Activated naive CD4-positive, alpha-beta T cell treated with anti-CD3 and anti-CD28 coated beads for 36 hours (primary cell): ENCODE data around the gene IFRD2. TPM values are rescaled to one million over a fixed set of nuclear protein-coding genes. Genes with fewer than 3 reads are reported as not detected.
"Not testable (repeated sequence)": the region's sequence is repeated elsewhere in the genome, so short reads cannot be mapped to it uniquely, and the experiment has no call there.

Experiments
- CTCF ChIA-PET: fragments of 350-600 bp; sonication (Branson Sonifier 250); formaldehyde crosslinking; loops from one replicate; lab custom pipeline; 2021; ENCODE audit warnings: antibody characterized with exemption; lab: Charles Lee
- DNase-seq: peaks from one replicate; pipeline ENCODE4 v3.0.0-alpha.2; 2020
- H3K27ac Mint-ChIP-seq: one replicate; pipeline ENCODE4 v1.8.0; 2021; ENCODE audit warnings: mild to moderate bottlenecking, mixed read lengths
- H3K27me3 Mint-ChIP-seq: one replicate; pipeline ENCODE4 v1.8.0; 2021; ENCODE audit warnings: low read depth, mixed read lengths
- H3K36me3 Mint-ChIP-seq: one replicate; pipeline ENCODE4 v1.8.0; 2021; ENCODE audit warnings: low read depth, mixed read lengths
- H3K4me1 Mint-ChIP-seq: one replicate; pipeline ENCODE4 v1.8.0; 2021; ENCODE audit warnings: low read depth, mixed read lengths
- H3K4me3 Mint-ChIP-seq: one replicate; pipeline ENCODE4 v1.8.0; 2021; ENCODE audit warnings: mild to moderate bottlenecking, moderate library complexity, mixed read lengths
- H3K9me3 Mint-ChIP-seq: one replicate; pipeline ENCODE4 v1.8.0; 2021; ENCODE audit warnings: mixed read lengths
- intact Hi-C: fragments of 100-400 bp; cut with micrococcal nuclease; formaldehyde crosslinking; loops from one replicate; pipeline ENCODE4 v1.15.1; 2023
- total RNA-seq, 2 experiments: library from RNA; stranded (reverse); gene quantifications; one replicate each; pipeline ENCODE4 v1.2.3, GENCODE V29; 2021

IFRD2 gene
- total RNA-seq, 2 experiments from 2014 or later, result 117 to 125 TPM

DNA sequence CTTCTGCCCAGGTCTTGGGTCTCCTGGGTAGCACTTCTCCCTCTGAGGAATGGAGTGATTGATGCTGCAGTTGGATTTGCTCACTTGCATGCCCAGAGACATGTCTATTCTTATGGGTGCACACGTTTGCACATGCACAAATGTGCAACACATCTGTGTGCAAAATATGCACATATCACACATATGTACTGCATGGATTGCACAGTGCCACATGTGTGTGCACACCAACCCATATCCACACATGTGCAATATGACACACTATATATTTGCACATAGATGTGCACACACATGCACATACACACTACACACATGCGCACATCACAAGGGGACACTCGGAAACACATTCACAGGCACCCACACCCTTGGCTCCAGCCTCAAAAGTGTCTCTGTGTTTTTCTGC, 24.0 kb downstream of the IFRD2 start:
- no peaks in the 10 kb centered on the region for H3K9me3 Mint-ChIP-seq
- H3K27ac Mint-ChIP-seq, result no peak overlapping the region
- intact Hi-C loops, result no loop called here
- CTCF ChIA-PET, result interaction anchor here (0.7 to 0.9 kb wide), 2 partner anchors 9 to 12 kb away, joined by 3 read pairs; no protein-coding TSS in a partner anchor
- no peak for DNase-seq
- H3K36me3 Mint-ChIP-seq, result no peaks in the 10 kb centered on the region
- no peak overlapping the region for H3K4me3 Mint-ChIP-seq
- H3K4me1 Mint-ChIP-seq, result peaks cover 8% of the 10 kb centered on the region
- H3K27me3 Mint-ChIP-seq, result peaks cover 14% of the 10 kb centered on the region

DNA sequence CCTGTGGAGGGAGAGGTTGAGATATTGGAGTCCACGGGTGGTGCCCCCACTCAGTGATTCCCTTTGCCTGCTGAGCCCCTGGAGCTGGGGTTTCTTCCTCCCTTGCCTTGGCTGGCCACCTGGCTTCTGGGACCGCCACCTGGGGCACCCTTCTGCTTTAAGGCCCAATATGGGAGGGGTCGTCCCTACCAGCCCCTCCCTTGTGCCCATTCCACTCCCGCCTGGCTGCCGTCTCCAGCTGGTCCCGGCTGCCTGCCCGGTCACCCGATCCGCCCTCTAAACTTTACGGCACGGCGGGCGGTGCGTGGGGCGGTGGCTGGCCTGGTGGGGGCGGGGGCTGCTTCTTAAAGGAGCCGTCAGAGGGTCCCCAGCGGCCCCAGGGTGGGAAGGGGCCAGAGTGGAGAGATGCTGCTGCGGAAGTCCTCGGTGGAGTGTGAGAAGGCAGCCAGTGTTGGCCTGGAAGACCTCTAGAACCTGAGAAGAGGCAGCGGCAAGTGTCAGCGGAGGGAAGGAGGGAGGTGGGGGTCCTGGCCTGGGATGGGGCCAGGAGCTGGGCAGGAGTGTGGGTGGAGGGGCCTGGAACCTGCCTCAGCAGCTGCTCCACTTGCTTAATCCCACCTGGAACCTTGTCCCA, 24.8 kb downstream of the IFRD2 start:
- Mint-ChIP-seq H3K4me1 (peaks cover 2% of the 10 kb centered on the region), H3K27me3 (peaks cover 10% of the 10 kb centered on the region), H3K36me3 (no peaks in the 10 kb centered on the region), H3K27ac (no peak overlapping the region), H3K9me3 (no peaks in the 10 kb centered on the region), H3K4me3 (no peak overlapping the region)
- intact Hi-C loops, result no loop called here
- CTCF ChIA-PET, result interaction anchor here (0.7 to 1.5 kb wide), 8 partner anchors 8 to 75 kb away, joined by 3 to 4 read pairs (median 4); no protein-coding TSS in a partner anchor
- no peak for DNase-seq

DNA sequence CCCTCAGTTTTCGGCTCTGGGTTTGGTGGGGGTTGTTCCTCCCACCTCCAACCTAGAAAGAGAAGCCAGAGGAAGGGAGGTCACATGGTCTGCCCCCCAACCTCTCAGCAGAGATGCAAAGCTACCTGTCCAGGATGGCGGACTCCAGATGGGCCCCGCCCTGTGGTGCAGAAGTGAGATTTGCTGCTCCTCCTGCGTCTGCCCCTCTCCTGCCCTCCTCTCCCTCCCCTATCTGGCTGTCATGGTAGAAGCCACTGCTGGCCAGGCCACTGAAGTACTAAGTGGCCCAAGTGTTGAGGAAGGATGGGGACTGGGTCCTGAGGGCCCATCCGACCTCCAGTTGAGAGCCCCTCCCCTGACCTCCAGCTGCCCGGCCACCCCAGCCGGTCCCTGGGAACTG, 25.4 kb downstream of the IFRD2 start:
- no peak for DNase-seq
- Mint-ChIP-seq H3K4me3 (no peak overlapping the region), H3K9me3 (no peaks in the 10 kb centered on the region), H3K4me1 (peaks cover 2% of the 10 kb centered on the region), H3K36me3 (no peaks in the 10 kb centered on the region), H3K27me3 (peaks cover 10% of the 10 kb centered on the region), H3K27ac (no peak overlapping the region)
- intact Hi-C loops, result no loop called here
- CTCF ChIA-PET, result interaction anchor here (0.8 to 1.5 kb wide), 6 partner anchors 10 to 74 kb away, joined by 3 to 4 read pairs (median 4); no protein-coding TSS in a partner anchor

DNA sequence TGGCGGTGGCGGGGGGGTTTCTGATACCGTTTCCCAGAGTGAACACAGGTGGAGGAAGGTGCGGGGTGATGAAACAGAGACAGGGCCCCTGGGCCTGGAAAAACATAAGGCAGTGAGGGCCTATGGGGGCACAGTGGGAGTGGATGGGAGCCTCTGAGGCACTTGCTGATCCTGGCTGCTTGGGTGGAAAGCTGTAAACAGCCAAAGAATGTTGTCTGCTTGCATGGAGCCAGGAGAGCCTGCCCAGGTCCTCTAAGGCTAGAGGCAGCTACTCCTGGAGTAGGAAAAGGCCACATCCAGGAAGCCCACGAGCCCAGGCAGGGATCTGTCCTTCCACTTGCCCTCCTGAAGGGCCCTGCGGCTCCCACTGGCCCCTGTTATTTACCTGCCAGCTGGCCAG, 26.2 kb downstream of the IFRD2 start:
- DNase-seq, result no peak
- intact Hi-C loops, result no loop called here
- no peak overlapping the region for H3K4me3 Mint-ChIP-seq
- CTCF ChIA-PET, result interaction anchor here (1.5 kb wide), 2 partner anchors 20 to 71 kb away, joined by 4 read pairs; no protein-coding TSS in a partner anchor
- no peaks in the 10 kb centered on the region for H3K4me1 Mint-ChIP-seq
- peaks cover 10% of the 10 kb centered on the region for H3K27me3 Mint-ChIP-seq
- no peaks in the 10 kb centered on the region for H3K36me3 Mint-ChIP-seq
- no peak overlapping the region for H3K27ac Mint-ChIP-seq
- no peaks in the 10 kb centered on the region for H3K9me3 Mint-ChIP-seq

DNA sequence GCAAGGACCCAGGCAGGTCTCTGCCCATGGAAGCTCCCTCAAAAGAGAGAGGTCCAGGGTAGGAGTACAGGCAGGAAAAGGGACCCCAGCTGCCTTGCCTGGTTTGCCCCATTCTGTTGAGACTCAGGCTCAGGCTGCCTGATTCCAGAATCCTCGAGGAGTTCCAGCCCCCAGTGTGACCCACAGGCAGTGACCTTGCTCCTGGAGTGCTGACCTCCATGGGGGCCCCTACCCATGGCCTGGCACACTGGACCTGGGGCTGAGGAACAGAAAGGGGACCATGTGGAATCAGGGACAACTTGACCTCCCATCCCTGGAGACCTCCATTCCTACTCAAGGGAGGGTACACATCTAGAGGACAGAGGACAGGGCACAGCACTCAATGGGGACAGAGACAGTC, 26.7 kb downstream of the IFRD2 start:
- no peaks in the 10 kb centered on the region for H3K4me1 Mint-ChIP-seq
- intact Hi-C loops, result no loop called here
- no peak overlapping the region for H3K27ac Mint-ChIP-seq
- CTCF ChIA-PET, result no interaction called here
- no peaks in the 10 kb centered on the region for H3K36me3 Mint-ChIP-seq
- H3K4me3 Mint-ChIP-seq, result no peak overlapping the region
- no peak for DNase-seq
- peaks cover 10% of the 10 kb centered on the region for H3K27me3 Mint-ChIP-seq
- H3K9me3 Mint-ChIP-seq, result no peaks in the 10 kb centered on the region

DNA sequence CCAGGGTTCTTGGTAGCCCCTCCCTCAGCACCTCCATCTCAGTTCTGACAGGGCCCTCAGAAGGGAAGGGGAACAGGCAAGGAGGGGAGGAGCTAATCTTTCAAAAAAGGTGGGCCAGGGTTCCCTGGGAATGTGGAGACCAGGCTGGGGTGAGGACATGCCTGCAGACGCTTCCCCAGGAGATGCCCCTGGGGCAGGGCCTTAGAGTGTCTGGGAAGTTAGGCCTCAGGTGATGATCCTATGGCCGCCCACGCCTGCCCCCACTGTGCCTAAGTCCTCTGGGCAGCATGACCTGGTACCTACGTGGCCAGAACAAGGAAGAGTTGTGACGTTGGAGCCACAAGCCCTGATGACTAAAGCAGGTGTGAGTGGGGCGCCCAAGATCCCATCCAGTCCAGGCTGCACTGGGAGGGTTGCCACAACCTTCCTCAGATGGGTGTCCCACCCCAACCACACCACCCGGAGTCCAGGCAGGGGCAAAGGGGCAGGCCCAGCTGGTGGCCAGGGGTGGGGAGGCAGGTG, 27.2 kb downstream of the IFRD2 start:
- H3K36me3 Mint-ChIP-seq, result no peaks in the 10 kb centered on the region
- no peak for DNase-seq
- intact Hi-C loops, result no loop called here
- H3K4me3 Mint-ChIP-seq, result no peak overlapping the region
- no peaks in the 10 kb centered on the region for H3K9me3 Mint-ChIP-seq
- no peaks in the 10 kb centered on the region for H3K4me1 Mint-ChIP-seq
- H3K27ac Mint-ChIP-seq, result no peak overlapping the region
- H3K27me3 Mint-ChIP-seq, result peaks cover 10% of the 10 kb centered on the region
- CTCF ChIA-PET, result no interaction called here

DNA sequence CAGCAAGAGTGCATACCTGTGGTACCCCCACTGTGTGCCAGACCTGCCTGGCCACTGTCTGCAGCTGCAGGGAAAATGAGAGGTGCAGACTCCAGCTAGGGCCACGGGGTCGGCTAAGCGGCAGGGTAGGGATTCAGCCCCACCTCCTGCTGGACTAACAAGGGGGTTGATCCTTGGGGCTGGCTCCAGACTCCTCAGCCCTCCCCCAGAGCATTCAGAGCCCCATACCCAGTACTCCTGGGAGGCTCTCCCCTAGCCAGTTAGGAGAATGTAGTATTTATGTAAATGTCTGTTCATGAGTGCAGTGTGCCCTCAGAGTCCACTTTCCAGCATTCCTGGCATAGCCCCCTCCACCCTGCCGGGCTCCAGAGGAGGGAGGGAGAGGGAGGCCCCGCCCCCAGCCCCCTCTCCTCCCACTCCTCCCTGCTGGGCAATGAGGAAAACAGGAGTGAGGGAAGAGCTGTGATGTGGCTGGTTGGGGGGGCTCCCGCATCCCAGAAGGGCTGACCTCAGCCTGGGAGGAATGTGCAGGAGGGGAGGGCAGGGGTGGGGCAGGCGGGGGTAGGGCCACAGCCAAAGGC, 27.8 kb downstream of the IFRD2 start:
- CTCF ChIA-PET, result interaction anchor here (0.6 to 1.7 kb wide), 3 partner anchors 19 to 229 kb away, joined by 3 to 4 read pairs (median 4); no protein-coding TSS in a partner anchor
- Mint-ChIP-seq H3K36me3 (no peaks in the 10 kb centered on the region), H3K4me1 (peaks cover 4% of the 10 kb centered on the region), H3K9me3 (no peaks in the 10 kb centered on the region), H3K27me3 (peaks cover 10% of the 10 kb centered on the region), H3K4me3 (no peak overlapping the region), H3K27ac (no peak overlapping the region)
- intact Hi-C loops, result no loop called here
- DNase-seq, result no peak

DNA sequence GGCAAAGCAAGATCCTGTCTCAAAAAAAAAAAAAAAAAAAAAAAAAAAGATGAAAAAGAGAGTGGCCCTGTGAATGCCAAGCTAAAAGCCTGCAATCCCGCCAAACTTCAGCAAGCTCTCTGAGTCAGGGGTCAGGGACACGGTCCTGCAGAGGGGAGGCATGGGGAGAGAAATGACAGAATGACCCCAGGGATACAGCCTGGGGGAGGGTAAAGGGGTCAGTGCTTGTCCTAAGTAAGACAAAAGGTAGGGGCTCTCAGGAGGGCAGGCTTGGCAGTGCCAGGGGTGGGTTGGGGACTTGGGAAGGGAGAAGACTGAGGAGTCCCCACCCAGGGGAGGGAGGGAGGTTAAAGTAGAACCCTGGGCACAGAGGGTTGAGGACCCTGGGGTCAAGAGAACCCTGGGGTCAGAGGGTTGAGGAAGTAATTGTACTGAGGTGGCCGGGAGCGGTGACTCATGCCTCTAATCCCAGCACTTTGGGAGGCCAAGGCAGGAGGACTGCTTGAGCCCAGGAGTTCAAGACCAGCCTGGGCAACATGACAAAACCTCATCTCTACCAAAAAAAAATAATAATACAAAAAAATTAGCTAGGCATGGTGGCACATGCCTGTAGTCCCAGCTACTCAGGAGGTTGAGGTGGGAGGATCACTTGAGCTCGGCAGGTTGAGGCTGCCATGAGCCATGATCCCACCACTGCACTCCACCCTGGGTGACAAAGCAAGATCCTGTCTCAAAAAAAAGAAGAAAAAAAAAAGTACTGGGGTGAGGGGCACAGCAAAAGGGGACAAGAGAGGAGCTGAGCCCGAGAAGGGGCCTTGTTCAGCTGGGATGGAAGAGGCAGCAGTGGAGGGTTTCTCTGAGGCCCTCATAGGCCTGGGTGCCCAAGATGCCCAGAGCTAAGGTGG, 28.5 kb downstream of the IFRD2 start:
- Mint-ChIP-seq H3K4me3 (no peak overlapping the region), H3K27ac (no peak overlapping the region), H3K9me3 (no peaks in the 10 kb centered on the region), H3K27me3 (peaks cover 10% of the 10 kb centered on the region), H3K36me3 (no peaks in the 10 kb centered on the region), H3K4me1 (peaks cover 4% of the 10 kb centered on the region)
- CTCF ChIA-PET, result interaction anchor here (0.6 to 1.7 kb wide), 6 partner anchors 7 to 230 kb away, joined by 3 to 8 read pairs (median 4); no protein-coding TSS in a partner anchor
- DNase-seq, result no peak
- intact Hi-C loops, result no loop called here

DNA sequence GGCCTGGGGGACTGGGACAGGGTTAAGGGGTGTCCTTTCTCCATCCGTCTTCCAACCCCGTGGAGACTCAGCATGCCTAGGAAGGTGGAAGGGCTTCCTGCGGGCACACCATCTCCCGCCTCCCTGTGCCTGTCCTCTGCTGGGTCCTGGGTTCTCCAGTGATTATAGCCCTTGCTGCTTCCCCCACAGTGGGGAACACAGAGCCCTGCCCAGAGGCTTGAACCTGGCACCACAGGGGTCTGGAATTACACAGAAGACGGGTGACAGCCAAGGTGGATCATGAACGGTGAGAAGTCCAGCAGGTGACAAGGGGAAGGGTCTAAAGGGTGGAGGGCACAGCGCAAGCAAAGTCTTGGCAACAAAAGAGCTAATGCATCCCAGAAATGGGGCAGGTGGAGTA, 29.5 kb downstream of the IFRD2 start:
- CTCF ChIA-PET, result interaction anchor here (1.0 to 1.7 kb wide), 5 partner anchors 8 to 62 kb away, joined by 3 to 8 read pairs (median 4); no protein-coding TSS in a partner anchor
- no peak overlapping the region for H3K27ac Mint-ChIP-seq
- H3K36me3 Mint-ChIP-seq, result peaks cover 3% of the 10 kb centered on the region
- no peaks in the 10 kb centered on the region for H3K9me3 Mint-ChIP-seq
- peaks cover 8% of the 10 kb centered on the region for H3K27me3 Mint-ChIP-seq
- peaks cover 4% of the 10 kb centered on the region for H3K4me1 Mint-ChIP-seq
- H3K4me3 Mint-ChIP-seq, result no peak overlapping the region
- DNase-seq, result no peak
- intact Hi-C loops, result no loop called here

DNA sequence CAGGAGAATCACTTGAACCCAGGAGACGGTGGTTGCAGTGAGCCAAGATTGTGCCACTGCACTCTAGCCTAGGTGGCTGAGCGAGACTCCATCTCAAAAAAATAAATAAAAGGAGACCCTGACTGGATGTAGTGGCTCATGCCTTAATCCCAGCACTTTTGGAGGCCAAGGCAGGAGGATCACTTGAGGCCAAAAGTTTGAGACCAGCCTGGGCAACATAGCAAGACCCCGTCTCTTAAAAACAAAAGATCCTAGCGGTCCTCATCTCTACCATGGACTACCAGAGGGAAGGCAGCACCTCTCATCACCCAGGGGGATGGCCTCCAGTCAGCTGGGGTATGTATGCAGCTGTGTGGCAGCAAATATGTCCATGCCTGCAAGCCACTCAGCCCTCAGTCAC, 30.0 kb downstream of the IFRD2 start:
- not testable (repeated sequence) for H3K27ac Mint-ChIP-seq, H3K4me3 Mint-ChIP-seq

DNA sequence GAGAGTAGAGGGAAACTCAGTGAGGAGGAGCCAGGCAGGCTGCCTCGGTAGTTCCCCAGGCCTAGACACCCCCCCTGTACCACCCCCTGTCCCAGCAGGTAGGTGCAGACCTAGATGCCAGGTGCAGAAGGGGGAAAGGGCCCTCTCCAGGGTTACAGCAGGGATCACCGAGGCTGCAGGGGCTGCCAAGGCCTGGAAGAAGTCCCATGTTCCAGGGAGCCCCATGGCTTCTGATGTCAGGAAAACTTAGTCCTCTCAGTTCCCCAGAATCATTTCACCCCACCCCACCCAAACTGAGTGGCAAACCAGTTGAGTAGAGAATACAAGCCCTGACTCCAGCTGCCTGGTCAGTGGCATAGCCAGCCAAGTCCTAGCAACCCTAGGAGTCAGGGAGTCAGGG, 30.7 kb downstream of the IFRD2 start:
- no peak for DNase-seq
- Mint-ChIP-seq H3K27me3 (peaks cover 6% of the 10 kb centered on the region), H3K36me3 (peaks cover 14% of the 10 kb centered on the region), H3K4me3 (no peak overlapping the region), H3K4me1 (peaks cover 4% of the 10 kb centered on the region), H3K9me3 (no peaks in the 10 kb centered on the region), H3K27ac (no peak overlapping the region)
- intact Hi-C loops, result no loop called here
- CTCF ChIA-PET, result interaction anchor here (0.6 to 3.7 kb wide), 4 partner anchors 13 to 419 kb away, joined by 3 to 38 read pairs (median 6); no protein-coding TSS in a partner anchor

More for the DNA sequence above, 30.0 kb downstream of the IFRD2 start:
- H3K36me3 Mint-ChIP-seq, H3K9me3 Mint-ChIP-seq, DNase-seq, intact Hi-C loops, H3K27me3 Mint-ChIP-seq, H3K4me1 Mint-ChIP-seq: not testable (repeated sequence)
- CTCF ChIA-PET, result interaction anchor here (0.6 to 3.7 kb wide), 4 partner anchors 9 to 418 kb away, joined by 3 to 38 read pairs (median 3); no protein-coding TSS in a partner anchor
